ENCODE data around the gene ALKBH3.

Gene ALKBH3

DNA sequence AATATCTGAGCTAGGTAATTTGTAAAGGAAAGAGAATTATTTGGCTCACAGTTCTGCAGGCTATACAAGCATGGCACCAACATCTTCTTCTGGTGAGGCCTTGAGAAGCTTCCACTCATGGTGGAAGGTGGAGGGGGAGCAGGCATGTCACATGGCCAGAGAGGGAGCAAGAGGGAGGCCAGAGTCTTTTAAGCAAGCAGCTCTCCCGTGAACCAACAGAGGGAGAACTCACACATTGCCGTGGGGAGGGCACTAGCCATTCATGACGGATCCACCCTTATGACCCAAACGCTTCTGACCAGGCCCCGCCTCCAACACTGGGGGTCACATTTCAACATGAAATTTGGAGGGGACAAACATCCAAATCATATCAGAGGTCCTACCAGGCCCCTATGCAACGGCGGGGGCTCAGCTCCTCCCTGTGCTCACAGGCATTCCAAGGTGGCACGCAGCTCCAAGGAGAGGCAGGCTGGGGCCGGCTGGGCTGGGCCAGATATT is 66.4 kb downstream of the ALKBH3 start:
- Histone ChIP-seq H3K9ac (ENCODE audit: low read length) (no peak overlapping the region), H3K27me3 (ENCODE audit: control insufficient read depth, insufficient read depth, low read length) (peaks cover 36% of the 10 kb centered on the region), H3K4me1 (ENCODE audit: control insufficient read depth, low read depth, low read length) (peaks cover 10% of the 10 kb centered on the region), H3K27ac (ENCODE audit: low read length) (no peak overlapping the region), H3K9me3 (ENCODE audit: control insufficient read depth, low read depth, low read length) (no peaks in the 10 kb centered on the region), H3K4me3 (ENCODE audit: low read length) (no peak overlapping the region), H3K36me3 (ENCODE audit: control insufficient read depth, low read depth, low read length) (no peaks in the 10 kb centered on the region)

DNA sequence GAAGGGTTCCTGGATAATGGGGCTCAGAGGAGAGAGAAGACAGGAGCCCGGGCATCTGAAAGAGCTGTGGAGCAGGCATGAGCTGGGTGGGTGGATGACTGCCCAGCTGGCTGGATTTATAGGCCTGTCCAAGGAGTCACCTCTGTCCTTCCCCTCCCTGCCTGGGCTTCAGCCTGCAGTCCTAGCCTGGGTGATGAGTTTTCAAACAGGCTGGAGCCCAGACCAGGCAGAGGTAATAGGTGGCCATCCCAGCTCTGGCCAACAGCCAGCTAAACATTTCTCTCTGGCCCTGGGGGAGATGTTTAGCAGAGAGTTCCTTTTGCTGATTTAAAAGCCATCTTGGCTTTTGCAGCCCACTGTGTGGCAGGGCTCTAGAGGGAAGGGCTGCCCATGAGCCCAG is 67.2 kb downstream of the ALKBH3 start:
- H3K4me3 ChIP-seq (ENCODE audit: low read length), result no peak overlapping the region
- peaks cover 10% of the 10 kb centered on the region for H3K4me1 ChIP-seq (ENCODE audit: control insufficient read depth, low read depth, low read length)
- H3K27me3 ChIP-seq (ENCODE audit: control insufficient read depth, insufficient read depth, low read length), result peaks cover 32% of the 10 kb centered on the region
- no peaks in the 10 kb centered on the region for H3K9me3 ChIP-seq (ENCODE audit: control insufficient read depth, low read depth, low read length)
- no peaks in the 10 kb centered on the region for H3K36me3 ChIP-seq (ENCODE audit: control insufficient read depth, low read depth, low read length)
- H3K9ac ChIP-seq (ENCODE audit: low read length), result no peak overlapping the region
- H3K27ac ChIP-seq (ENCODE audit: low read length), result no peak overlapping the region

DNA sequence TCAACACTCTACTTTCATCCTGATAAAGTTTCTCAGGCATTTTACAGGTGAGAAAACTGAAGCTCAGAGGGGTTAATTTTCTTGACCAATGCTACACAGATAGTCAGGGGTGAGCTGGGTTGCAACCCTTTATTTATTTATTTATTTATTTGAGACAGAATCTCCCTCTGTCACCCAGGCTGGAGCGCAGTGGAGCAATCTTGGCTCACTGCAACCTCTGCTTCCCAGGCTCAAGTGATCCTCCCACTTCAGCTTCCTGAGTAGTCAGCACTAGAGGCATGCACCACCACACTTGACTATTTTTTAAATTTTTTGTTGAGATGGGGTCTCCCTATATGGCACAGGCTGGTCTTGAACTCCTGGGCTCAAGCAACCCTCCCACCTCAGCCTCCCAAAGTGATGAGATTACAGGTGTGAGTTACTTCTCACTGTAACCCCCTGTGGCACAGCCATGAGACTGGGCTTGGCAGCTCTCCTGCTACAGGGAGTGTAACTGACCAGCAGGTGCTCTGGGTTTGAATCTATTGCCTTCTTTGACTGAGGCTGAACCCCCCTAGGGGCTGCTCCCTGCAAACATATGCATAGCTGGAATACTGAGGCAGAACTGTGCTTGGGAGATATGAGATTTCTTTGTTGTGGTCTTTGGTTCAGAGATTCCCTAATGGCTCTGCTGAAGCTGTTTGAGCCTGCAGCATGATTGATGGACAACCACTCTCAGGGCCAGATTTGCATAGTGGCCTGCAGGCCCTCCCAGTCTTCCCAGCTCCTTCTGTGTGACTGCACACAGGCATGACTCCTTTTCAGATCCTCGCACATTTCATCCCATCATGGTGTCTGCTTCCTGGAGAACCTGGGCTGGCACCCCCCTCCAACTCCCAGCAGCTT is 68.0 kb downstream of the ALKBH3 start:
- Histone ChIP-seq H3K4me3 (ENCODE audit: low read length) (no peak overlapping the region), H3K9ac (ENCODE audit: low read length) (no peak overlapping the region), H3K27me3 (ENCODE audit: control insufficient read depth, insufficient read depth, low read length) (peaks cover 25% of the 10 kb centered on the region), H3K27ac (ENCODE audit: low read length) (no peak overlapping the region), H3K36me3 (ENCODE audit: control insufficient read depth, low read depth, low read length) (no peaks in the 10 kb centered on the region), H3K4me1 (ENCODE audit: control insufficient read depth, low read depth, low read length) (peaks cover 10% of the 10 kb centered on the region), H3K9me3 (ENCODE audit: control insufficient read depth, low read depth, low read length) (no peaks in the 10 kb centered on the region)

DNA sequence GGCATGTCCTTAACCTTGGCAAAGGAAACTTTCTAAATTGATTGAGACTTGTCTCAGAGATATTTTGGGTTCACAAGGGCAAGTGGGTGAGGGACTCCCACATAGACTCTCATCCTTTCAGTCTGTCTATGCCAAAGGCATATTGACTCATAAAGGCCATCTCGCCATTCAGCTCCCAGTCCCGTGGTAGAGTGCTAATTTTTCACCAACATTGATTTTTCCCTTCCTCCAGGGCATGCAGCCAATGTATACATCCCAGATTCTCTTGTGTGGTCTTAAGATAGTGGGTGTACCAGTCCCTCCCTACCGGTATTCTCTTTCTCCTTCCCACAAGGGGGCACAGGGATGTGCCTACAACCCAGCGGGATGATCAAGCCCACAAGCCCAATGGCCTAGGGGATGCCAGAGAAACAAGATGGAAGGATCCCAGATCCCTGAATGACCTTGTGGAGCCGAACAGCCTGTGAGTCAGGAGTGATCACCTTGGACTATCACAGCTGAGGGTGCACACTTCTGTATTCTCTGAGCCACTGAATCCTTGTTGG is 69.8 kb downstream of the ALKBH3 start:
- H3K27me3 ChIP-seq (ENCODE audit: control insufficient read depth, insufficient read depth, low read length), result peaks cover 7% of the 10 kb centered on the region
- no peak overlapping the region for H3K4me3 ChIP-seq (ENCODE audit: low read length)
- no peaks in the 10 kb centered on the region for H3K9me3 ChIP-seq (ENCODE audit: control insufficient read depth, low read depth, low read length)
- no peak overlapping the region for H3K27ac ChIP-seq (ENCODE audit: low read length)
- H3K4me1 ChIP-seq (ENCODE audit: control insufficient read depth, low read depth, low read length), result peaks cover 23% of the 10 kb centered on the region
- H3K9ac ChIP-seq (ENCODE audit: low read length), result no peak overlapping the region
- H3K36me3 ChIP-seq (ENCODE audit: control insufficient read depth, low read depth, low read length), result no peaks in the 10 kb centered on the region

DNA sequence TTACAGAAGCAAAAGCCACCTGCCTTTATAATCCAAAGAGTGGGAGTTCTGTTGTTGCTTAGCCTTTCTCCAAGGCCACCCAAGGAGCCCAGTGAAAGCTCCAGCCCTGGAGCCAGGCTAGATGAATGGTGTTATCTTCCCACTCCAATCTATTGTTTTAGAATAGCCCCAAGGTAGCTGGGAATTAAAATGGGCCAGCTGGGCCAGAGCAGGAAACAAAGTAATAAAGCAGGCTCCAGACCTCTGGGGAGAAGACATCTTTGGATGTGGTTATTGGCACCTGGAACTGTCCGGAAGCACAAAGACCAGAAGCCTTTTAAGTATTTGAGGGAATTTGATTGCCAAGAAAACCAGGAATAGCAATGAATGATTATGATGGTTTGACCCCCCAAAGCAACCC is 70.6 kb downstream of the ALKBH3 start:
- no peak overlapping the region for H3K27ac ChIP-seq (ENCODE audit: low read length)
- no peaks in the 10 kb centered on the region for H3K36me3 ChIP-seq (ENCODE audit: control insufficient read depth, low read depth, low read length)
- H3K27me3 ChIP-seq (ENCODE audit: control insufficient read depth, insufficient read depth, low read length), result no peaks in the 10 kb centered on the region
- H3K9ac ChIP-seq (ENCODE audit: low read length), result no peak overlapping the region
- H3K4me3 ChIP-seq (ENCODE audit: low read length), result no peak overlapping the region
- no peaks in the 10 kb centered on the region for H3K9me3 ChIP-seq (ENCODE audit: control insufficient read depth, low read depth, low read length)
- H3K4me1 ChIP-seq (ENCODE audit: control insufficient read depth, low read depth, low read length), result peaks cover 26% of the 10 kb centered on the region

DNA sequence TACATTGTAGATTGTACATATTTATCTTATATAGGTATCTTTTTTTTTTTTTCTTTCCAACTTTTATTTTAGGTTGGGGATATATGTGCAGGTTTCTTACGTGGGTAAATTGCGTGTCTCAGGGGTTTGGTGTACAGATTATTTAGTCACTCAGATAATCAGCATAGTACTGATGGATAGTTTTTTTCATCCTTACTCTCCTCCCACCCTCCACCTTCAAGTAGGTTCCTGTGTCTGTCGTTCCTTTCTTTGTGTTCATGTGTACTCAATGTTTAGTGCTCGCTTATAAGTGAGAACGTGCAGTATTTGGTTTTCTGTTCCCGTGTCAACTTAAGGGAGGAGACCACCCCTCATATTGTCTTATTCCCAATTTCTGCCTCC is 71.4 kb downstream of the ALKBH3 start:
- Histone ChIP-seq H3K9ac (ENCODE audit: low read length) (no peak overlapping the region), H3K4me3 (ENCODE audit: low read length) (no peak overlapping the region), H3K27ac (ENCODE audit: low read length) (no peak overlapping the region), H3K36me3 (ENCODE audit: control insufficient read depth, low read depth, low read length) (no peaks in the 10 kb centered on the region), H3K27me3 (ENCODE audit: control insufficient read depth, insufficient read depth, low read length) (no peaks in the 10 kb centered on the region), H3K9me3 (ENCODE audit: control insufficient read depth, low read depth, low read length) (no peaks in the 10 kb centered on the region), H3K4me1 (ENCODE audit: control insufficient read depth, low read depth, low read length) (peaks cover 27% of the 10 kb centered on the region)

DNA sequence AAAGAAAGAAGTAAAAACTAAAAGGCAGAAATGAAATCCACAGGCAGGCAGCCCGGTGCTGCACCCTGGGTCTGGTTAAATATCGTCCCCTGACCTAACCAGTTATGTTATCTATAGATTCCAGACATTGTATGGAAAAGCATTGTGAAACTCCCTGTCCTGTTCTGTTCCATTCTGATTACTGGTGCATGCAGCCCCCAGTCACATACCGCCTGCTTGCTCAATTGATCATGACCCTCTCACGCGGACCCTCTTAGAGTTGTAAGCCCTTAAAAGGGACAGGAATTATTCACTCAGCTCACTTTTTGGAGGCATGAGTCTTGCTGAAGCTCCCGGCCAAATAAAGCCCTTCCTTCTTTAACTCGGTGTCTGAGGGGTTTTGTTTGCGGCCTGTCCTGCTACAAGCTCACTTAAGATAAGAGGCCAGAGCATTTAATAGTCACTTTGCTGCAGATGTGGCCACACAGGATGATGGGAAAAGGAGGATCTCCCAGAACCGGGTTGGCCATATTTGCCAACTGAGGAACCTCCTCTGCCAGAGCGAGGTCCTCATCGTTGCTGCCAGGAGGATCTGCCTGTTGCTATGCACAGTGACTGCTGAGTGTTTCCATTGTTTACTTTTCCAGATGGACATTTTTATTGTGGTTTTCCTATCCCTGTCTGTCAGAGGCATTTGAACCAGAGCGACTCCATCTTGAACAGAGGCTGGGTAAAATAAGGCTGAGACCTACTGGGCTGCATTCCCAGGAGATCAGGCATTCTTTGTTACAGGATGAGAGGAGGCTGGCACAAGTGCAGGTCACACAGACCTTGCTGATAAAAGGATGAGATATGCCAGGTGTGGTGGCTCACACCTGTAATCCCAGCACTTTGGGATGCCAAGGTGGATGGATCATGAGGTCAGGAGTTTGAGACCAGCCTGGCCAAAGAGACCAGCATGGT is 72.0 kb downstream of the ALKBH3 start:
- Histone ChIP-seq H3K4me3 (ENCODE audit: low read length) (no peak overlapping the region), H3K9me3 (ENCODE audit: control insufficient read depth, low read depth, low read length) (no peaks in the 10 kb centered on the region), H3K27me3 (ENCODE audit: control insufficient read depth, insufficient read depth, low read length) (no peaks in the 10 kb centered on the region), H3K27ac (ENCODE audit: low read length) (no peak overlapping the region), H3K9ac (ENCODE audit: low read length) (no peak overlapping the region), H3K36me3 (ENCODE audit: control insufficient read depth, low read depth, low read length) (no peaks in the 10 kb centered on the region), H3K4me1 (ENCODE audit: control insufficient read depth, low read depth, low read length) (peaks cover 29% of the 10 kb centered on the region)

DNA sequence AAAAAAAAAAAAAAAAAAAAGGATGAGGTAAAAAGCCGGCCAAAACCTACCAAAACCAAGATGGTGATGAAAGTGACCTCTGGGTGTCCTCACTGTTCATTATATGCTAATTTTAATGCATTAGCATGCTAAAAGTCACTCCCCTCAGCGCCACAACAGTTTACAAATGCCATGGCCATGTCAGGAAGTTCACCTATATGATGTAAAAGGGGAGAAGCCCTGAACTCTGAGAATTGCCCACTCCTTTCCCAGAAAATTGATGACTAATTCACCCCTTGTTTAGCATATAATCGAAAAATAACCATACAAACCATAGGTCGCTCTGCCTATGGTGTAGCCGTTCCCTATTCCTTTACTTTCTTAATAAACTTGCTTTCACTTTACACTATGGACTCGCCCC is 72.9 kb downstream of the ALKBH3 start:
- H3K4me3 ChIP-seq (ENCODE audit: low read length), result no peak overlapping the region
- no peaks in the 10 kb centered on the region for H3K36me3 ChIP-seq (ENCODE audit: control insufficient read depth, low read depth, low read length)
- peak overlapping the region; percentile 28 for H3K9ac ChIP-seq (ENCODE audit: low read length)
- peak overlapping the region; percentile 71 for H3K27ac ChIP-seq (ENCODE audit: low read length)
- peaks cover 29% of the 10 kb centered on the region for H3K4me1 ChIP-seq (ENCODE audit: control insufficient read depth, low read depth, low read length)
- H3K27me3 ChIP-seq (ENCODE audit: control insufficient read depth, insufficient read depth, low read length), result no peaks in the 10 kb centered on the region
- H3K9me3 ChIP-seq (ENCODE audit: control insufficient read depth, low read depth, low read length), result no peaks in the 10 kb centered on the region

DNA sequence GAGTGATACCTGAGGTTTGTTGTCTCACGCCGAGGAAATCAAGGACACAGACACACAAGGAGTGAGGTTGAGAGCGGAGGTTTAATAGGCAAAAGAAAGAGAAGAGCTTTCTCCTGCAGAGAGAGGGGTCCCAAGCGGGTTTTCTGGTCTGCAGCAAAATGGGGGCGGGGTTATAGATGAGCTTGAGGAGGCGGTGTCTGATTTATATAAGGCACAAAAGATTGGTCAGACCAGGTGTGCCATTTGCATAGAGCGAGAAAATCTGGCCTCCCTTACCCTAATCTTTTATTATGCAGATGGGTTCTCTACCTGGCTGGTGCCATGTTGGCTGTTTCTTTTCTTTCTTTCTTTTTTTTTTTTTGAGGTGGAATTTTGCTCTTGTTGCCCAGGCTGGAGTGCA is 73.6 kb downstream of the ALKBH3 start:
- Histone ChIP-seq H3K9me3 (ENCODE audit: control insufficient read depth, low read depth, low read length) (no peaks in the 10 kb centered on the region), H3K4me1 (ENCODE audit: control insufficient read depth, low read depth, low read length) (peaks cover 25% of the 10 kb centered on the region), H3K27me3 (ENCODE audit: control insufficient read depth, insufficient read depth, low read length) (no peaks in the 10 kb centered on the region), H3K36me3 (ENCODE audit: control insufficient read depth, low read depth, low read length) (no peaks in the 10 kb centered on the region), H3K4me3 (ENCODE audit: low read length) (peak overlapping the region; percentile 27), H3K9ac (ENCODE audit: low read length) (peak overlapping the region; percentile 28), H3K27ac (ENCODE audit: low read length) (peak overlapping the region; percentile 71)

DNA sequence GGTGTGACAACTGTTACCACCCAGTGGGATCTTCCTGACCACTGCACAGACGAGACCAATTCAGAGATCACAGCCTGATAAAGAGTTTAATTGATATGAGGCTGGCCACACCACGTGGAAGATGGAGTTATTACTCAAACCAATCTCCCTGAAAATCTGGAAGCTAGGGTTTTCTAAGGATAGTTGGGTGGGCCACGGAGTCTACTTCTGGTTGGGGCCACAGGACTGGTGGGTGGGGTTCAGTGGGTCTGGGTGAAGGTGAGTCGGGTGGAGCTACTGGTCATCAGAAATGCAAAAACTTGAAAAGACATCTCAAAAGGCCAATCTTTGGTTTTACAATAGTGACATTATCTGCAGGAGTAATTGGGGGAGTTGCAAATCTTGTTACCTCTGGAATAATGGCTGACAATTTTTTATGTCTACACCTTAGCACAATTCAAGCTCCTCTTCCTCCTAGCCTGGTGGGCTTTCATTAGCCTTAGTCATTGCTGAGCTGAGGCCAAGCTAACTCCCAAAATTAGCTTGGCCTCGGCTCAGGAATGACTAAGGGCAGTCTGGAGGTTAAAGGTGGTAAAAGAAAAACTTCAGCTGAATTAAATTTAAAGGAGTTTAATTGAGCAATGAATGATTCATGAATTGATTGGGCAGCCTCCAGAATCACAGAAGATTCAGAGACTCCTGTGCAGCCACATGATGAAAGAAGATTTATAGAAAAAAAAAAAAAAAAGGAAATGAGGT is 74.9 kb downstream of the ALKBH3 start:
- Histone ChIP-seq H3K4me3 (ENCODE audit: low read length) (no peak overlapping the region), H3K9me3 (ENCODE audit: control insufficient read depth, low read depth, low read length) (no peaks in the 10 kb centered on the region), H3K9ac (ENCODE audit: low read length) (no peak overlapping the region), H3K27ac (ENCODE audit: low read length) (no peak overlapping the region), H3K36me3 (ENCODE audit: control insufficient read depth, low read depth, low read length) (no peaks in the 10 kb centered on the region), H3K4me1 (ENCODE audit: control insufficient read depth, low read depth, low read length) (peaks cover 25% of the 10 kb centered on the region), H3K27me3 (ENCODE audit: control insufficient read depth, insufficient read depth, low read length) (no peaks in the 10 kb centered on the region)

DNA sequence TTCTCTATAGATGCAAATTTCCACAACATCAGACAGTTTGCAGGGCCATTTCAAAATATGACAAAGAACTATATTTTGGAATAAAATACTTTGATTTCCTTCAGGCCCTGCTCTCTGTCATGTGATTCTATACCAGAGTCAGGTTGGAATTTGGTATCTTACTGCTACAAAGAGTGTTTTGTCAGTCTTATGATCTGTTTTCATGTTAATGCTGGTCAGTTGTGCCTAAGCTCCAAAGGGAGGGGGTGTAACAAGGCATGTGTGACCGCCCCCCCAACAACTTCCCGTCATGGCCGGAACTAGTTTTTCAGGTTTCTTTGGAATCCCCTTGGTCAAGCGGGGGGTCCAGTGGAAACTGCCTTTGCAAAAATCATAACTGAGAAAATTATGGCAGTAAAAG is 76.9 kb downstream of the ALKBH3 start:
- Histone ChIP-seq H3K9ac (ENCODE audit: low read length) (no peak overlapping the region), H3K36me3 (ENCODE audit: control insufficient read depth, low read depth, low read length) (no peaks in the 10 kb centered on the region), H3K27me3 (ENCODE audit: control insufficient read depth, insufficient read depth, low read length) (no peaks in the 10 kb centered on the region), H3K9me3 (ENCODE audit: control insufficient read depth, low read depth, low read length) (no peaks in the 10 kb centered on the region), H3K4me1 (ENCODE audit: control insufficient read depth, low read depth, low read length) (peaks cover 35% of the 10 kb centered on the region), H3K4me3 (ENCODE audit: low read length) (no peak overlapping the region), H3K27ac (ENCODE audit: low read length) (no peak overlapping the region)

Data from iPS-18a (cell line).